GM21360 (cell line): ENCODE data around the gene C1orf94.

ENCODE experiments used
- ATAC-seq: cut with Tn5 transposase; IDR thresholded peaks from one replicate; pipeline ENCODE4 v1.9.1; 2021; ENCODE audit warnings: mild to moderate bottlenecking, moderate library complexity; ENCODE audit not compliant: unreplicated experiment

Gene C1orf94

GRCh38 chr1:34237151-34237815 lies 60.6 kb downstream of the C1orf94 start:
- ATAC-seq = no peak

GRCh38 chr1:34245967-34246366 lies 69.3 kb downstream of the C1orf94 start:
- no peak for ATAC-seq

GRCh38 chr1:34250342-34250741 lies 73.6 kb downstream of the C1orf94 start:
- no peak for ATAC-seq

GRCh38 chr1:34262023-34262853 lies 85.5 kb downstream of the C1orf94 start:
- ATAC-seq = no peak

- no peak for ATAC-seq
Measured at GRCh38 chr1:34262921-34263320, 86.2 kb downstream of the C1orf94 start.

GRCh38 chr1:34263406-34263805 lies 86.7 kb downstream of the C1orf94 start:
- ATAC-seq = no peak

- ATAC-seq = no peak
Measured at GRCh38 chr1:34265396-34265795, 88.7 kb downstream of the C1orf94 start.

- ATAC-seq = no peak
Measured at GRCh38 chr1:34266127-34266951, 89.6 kb downstream of the C1orf94 start.

GRCh38 chr1:34267326-34267725 lies 90.6 kb downstream of the C1orf94 start:
- no peak for ATAC-seq

- no peak for ATAC-seq
Measured at GRCh38 chr1:34268311-34268954, 91.7 kb downstream of the C1orf94 start.
